Neuron (in vitro differentiated cells): ENCODE measurements around the gene TMOD2.

Experiments used
- H2AFZ ChIP-seq: one replicate; pipeline ENCODE4 v1.6.1; 2013; ENCODE audit warnings: low read depth, mild to moderate bottlenecking, inconsistent platforms, low read length, moderate library complexity
- H3K27me3 ChIP-seq: one replicate; pipeline ENCODE4 v1.6.1; 2013; ENCODE audit warnings: low read length; ENCODE audit not compliant: insufficient read depth
- H3K36me3 ChIP-seq: one replicate; pipeline ENCODE4 v1.6.1; 2013; ENCODE audit warnings: low read length; ENCODE audit not compliant: insufficient read depth
- H3K4me1 ChIP-seq: one replicate; pipeline ENCODE4 v1.6.1; 2013; ENCODE audit warnings: low read length; ENCODE audit not compliant: insufficient read depth
- H3K4me3 ChIP-seq: 2 replicates; pipeline ENCODE4 v1.5.1; 2013; ENCODE audit warnings: mild to moderate bottlenecking, low read length, moderate library complexity
- H3K9me3 ChIP-seq: one replicate; pipeline ENCODE4 v1.6.1; 2013; ENCODE audit warnings: low read length

The TMOD2 gene

GRCh38 chr15:51793521-51794305 lies 42.3 kb downstream of the TMOD2 start:
- Histone ChIP-seq H3K4me3 (no peak overlapping the region), H3K9me3 (no peaks in the 10 kb centered on the region), H2AFZ (no peak overlapping the region), H3K36me3 (no peaks in the 10 kb centered on the region), H3K4me1 (peaks cover 10% of the 10 kb centered on the region), H3K27me3 (no peaks in the 10 kb centered on the region)

- Histone ChIP-seq H2AFZ (no peak overlapping the region), H3K27me3 (no peaks in the 10 kb centered on the region), H3K4me3 (no peak overlapping the region), H3K4me1 (peaks cover 22% of the 10 kb centered on the region), H3K36me3 (no peaks in the 10 kb centered on the region), H3K9me3 (no peaks in the 10 kb centered on the region)
Measured at GRCh38 chr15:51796847-51797401, 45.5 kb downstream of the TMOD2 start.

GRCh38 chr15:51798281-51798680 lies 46.9 kb downstream of the TMOD2 start:
- Histone ChIP-seq H3K27me3 (no peaks in the 10 kb centered on the region), H2AFZ (no peak overlapping the region), H3K4me1 (peaks cover 22% of the 10 kb centered on the region), H3K36me3 (no peaks in the 10 kb centered on the region), H3K4me3 (no peak overlapping the region), H3K9me3 (no peaks in the 10 kb centered on the region)

DNA sequence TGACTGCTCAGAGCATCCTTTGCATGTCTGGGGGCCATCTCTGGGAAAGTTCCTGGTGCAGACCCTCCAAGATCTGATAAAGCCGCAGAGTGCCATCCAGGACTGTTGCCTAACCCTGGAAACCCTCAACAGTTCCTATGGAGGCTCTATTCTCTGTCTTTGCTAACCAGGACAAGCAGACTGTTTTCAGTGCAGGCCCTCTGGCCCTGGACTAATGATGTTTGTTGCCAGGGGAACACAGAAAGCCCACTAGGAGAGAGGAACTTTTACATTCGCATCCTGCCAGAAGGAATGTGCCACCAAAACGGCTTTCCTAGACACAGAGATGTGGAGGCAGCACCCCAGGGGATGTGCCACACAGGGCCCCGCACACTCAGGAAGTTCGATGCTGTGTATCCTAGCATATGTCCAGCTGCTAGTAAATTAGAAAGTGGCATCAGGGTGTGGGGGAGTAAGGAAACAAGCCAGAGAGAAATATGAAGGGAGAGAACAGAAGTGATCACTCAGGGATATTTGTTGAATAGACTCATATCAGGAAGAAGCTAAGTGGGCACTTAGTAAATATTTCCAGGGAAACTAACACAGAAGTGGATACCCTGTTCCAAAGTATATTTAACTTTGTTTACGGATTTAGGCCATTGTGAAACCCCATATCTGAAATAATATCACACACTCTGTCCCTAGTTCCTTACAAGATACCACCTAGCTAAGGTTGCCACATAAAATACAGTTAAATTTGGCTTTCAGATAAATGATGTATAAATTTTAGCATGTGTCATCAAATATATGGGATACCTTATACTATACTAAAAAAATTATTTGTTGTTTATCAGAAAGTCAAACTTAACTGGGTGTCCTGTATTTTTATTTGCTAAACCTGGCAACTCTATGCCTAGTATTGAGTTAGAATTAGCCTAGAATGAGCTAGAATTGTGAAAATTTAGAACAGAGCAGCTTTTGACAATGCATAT lies 48.2 kb downstream of the TMOD2 start:
- Histone ChIP-seq H3K27me3 (no peaks in the 10 kb centered on the region), H3K4me3 (no peak overlapping the region), H3K36me3 (no peaks in the 10 kb centered on the region), H3K9me3 (no peaks in the 10 kb centered on the region), H3K4me1 (peaks cover 15% of the 10 kb centered on the region), H2AFZ (no peak overlapping the region)

DNA sequence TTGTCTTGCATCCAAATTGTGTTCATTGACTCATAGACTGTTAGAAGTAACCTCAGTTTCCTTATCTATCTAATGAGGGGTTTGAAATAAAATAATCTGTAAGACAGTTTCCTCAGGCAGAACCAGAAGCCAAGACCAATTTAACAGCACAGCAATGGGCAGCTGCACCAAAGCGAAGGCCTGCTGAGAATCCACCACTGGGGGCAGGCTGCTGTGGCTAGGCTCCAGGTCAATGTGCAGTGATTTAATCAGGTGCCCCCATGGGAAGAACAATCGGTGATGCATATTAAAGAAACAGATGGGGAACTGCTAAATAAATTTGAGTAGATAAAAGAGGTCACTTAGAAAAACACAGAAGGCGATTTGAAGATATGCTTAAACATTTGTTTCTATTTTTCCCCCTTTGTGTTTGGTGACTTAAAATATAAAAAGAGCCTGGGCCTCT lies 50.0 kb downstream of the TMOD2 start:
- peaks cover 5% of the 10 kb centered on the region for H3K36me3 ChIP-seq
- peaks cover 2% of the 10 kb centered on the region for H3K9me3 ChIP-seq
- no peak overlapping the region for H2AFZ ChIP-seq
- peaks cover 15% of the 10 kb centered on the region for H3K4me1 ChIP-seq
- no peaks in the 10 kb centered on the region for H3K27me3 ChIP-seq
- H3K4me3 ChIP-seq = no peak overlapping the region

- no peak overlapping the region for H2AFZ ChIP-seq
- H3K36me3 ChIP-seq = peaks cover 9% of the 10 kb centered on the region
- no peaks in the 10 kb centered on the region for H3K27me3 ChIP-seq
- peaks cover 15% of the 10 kb centered on the region for H3K4me1 ChIP-seq
- no peak overlapping the region for H3K4me3 ChIP-seq
- H3K9me3 ChIP-seq = peaks cover 2% of the 10 kb centered on the region
Measured at GRCh38 chr15:51802593-51802992, 51.2 kb downstream of the TMOD2 start.

- peaks cover 9% of the 10 kb centered on the region for H3K36me3 ChIP-seq
- H3K9me3 ChIP-seq = peaks cover 2% of the 10 kb centered on the region
- no peaks in the 10 kb centered on the region for H3K27me3 ChIP-seq
- no peak overlapping the region for H3K4me3 ChIP-seq
- H2AFZ ChIP-seq = no peak overlapping the region
- peaks cover 10% of the 10 kb centered on the region for H3K4me1 ChIP-seq
Measured at GRCh38 chr15:51803965-51804364, 52.6 kb downstream of the TMOD2 start.

GRCh38 chr15:51806123-51806522 lies 54.7 kb downstream of the TMOD2 start:
- Histone ChIP-seq H3K27me3 (no peaks in the 10 kb centered on the region), H3K4me3 (no peak overlapping the region), H3K9me3 (peaks cover 2% of the 10 kb centered on the region), H3K4me1 (no peaks in the 10 kb centered on the region), H2AFZ (no peak overlapping the region), H3K36me3 (peaks cover 9% of the 10 kb centered on the region)

DNA sequence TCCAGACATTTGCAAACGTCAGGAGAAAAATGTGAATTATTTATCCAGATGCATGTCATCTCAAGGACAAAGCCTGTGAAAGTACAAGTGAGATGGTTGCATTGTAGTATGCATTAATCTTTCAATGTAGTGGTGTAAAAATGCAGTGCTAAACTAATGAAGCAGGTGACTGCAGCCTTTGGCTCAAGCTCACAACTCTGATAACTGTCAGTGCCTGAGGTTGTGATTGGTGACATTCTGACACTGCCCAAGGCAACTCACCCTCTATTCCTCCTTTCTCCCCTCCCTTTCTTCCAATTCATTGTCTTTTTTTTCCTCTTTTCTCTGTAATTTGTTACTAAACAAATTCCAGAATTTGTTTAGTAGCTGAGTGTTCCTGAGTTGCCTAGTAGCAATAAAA lies 58.1 kb downstream of the TMOD2 start:
- H3K4me1 ChIP-seq = no peaks in the 10 kb centered on the region
- no peaks in the 10 kb centered on the region for H3K27me3 ChIP-seq
- H3K4me3 ChIP-seq = no peak overlapping the region
- H3K9me3 ChIP-seq = peaks cover 2% of the 10 kb centered on the region
- peaks cover 9% of the 10 kb centered on the region for H3K36me3 ChIP-seq
- no peak overlapping the region for H2AFZ ChIP-seq

DNA sequence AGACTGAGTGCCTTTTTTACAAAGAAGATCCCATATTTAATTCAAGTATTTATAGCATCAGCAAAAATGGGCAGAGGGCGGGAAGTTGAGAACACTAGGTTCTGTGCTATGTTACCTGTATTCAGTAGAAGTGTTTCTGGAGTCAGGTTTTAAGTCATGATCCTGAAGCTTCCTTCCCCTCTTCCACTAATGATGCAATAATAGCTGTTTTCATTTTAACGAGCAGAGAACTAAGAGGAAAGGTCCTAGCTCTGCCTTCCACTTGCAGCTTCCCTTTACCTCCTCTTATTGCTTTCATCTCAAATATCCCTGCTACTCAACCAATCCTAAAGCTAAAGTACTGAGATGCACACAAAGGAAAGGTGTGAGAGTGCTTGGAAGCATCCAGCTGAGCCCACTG lies 61.2 kb downstream of the TMOD2 start:
- Histone ChIP-seq H3K9me3 (no peaks in the 10 kb centered on the region), H3K27me3 (no peaks in the 10 kb centered on the region), H3K4me1 (no peaks in the 10 kb centered on the region)

GRCh38 chr15:51814606-51815005 lies 63.2 kb downstream of the TMOD2 start:
- H3K9me3 ChIP-seq = no peaks in the 10 kb centered on the region
- H3K36me3 ChIP-seq = no peaks in the 10 kb centered on the region
- H2AFZ ChIP-seq = no peak overlapping the region
- no peaks in the 10 kb centered on the region for H3K27me3 ChIP-seq
- no peaks in the 10 kb centered on the region for H3K4me1 ChIP-seq
- H3K4me3 ChIP-seq = no peak overlapping the region

More for the DNA sequence above, 61.2 kb downstream of the TMOD2 start:
- Histone ChIP-seq H3K4me3 (no peak overlapping the region), H3K36me3 (no peaks in the 10 kb centered on the region), H2AFZ (no peak overlapping the region)

GRCh38 chr15:51816611-51817010 lies 65.2 kb downstream of the TMOD2 start:
- Histone ChIP-seq H3K27me3 (no peaks in the 10 kb centered on the region), H3K4me1 (no peaks in the 10 kb centered on the region), H3K36me3 (no peaks in the 10 kb centered on the region), H3K9me3 (peaks cover 3% of the 10 kb centered on the region), H2AFZ (no peak overlapping the region), H3K4me3 (no peak overlapping the region)

DNA sequence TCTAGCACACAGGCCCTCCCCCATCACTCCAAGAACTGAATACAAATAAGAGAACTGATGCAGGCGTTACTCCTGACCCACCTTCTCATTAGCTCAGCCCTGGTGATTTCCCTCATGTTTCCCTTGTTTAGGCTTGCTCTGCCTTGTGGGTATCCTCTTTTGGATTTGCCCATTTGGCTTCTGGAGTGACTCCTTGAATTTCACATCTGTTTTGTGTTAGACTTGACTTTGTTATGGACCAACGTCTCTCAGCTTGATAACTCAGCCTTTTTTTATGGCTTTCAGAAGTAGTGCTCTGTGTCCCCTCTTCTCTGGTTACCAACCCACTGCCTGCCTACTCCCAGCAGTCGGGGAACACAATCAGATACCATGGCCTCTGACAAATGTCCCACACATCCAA lies 66.8 kb downstream of the TMOD2 start:
- Histone ChIP-seq H3K36me3 (no peaks in the 10 kb centered on the region), H3K4me3 (no peak overlapping the region), H2AFZ (no peak overlapping the region), H3K4me1 (no peaks in the 10 kb centered on the region), H3K27me3 (no peaks in the 10 kb centered on the region), H3K9me3 (peaks cover 3% of the 10 kb centered on the region)
